ENCODE data around the gene ATG7. TPM values are rescaled to one million over a fixed set of nuclear protein-coding genes. Genes with fewer than 3 reads are reported as not detected.

ATG7 gene
- total RNA-seq, 3 donors from 2014 or later (not counting 1 experiment from before 2014, with no cell fraction given): 55.3 to 72.9 (median 68.6) TPM

DNA sequence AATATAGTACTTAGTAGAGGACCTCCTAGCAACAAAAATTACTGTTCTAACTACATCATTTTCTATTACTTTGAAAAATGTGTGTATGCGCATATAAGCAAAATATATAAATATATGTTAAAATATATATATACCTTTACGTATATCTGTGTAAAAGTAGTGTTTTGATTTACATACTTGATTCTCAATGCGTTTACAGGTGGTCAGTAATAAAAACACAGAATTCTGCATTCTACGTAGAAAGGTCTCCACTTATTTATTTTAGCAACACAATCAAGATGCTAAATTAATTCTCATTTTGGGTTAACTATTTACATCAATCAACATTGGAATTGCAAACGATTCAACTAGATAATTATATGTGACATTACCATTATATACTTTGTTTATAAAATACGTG lies 158.0 kb downstream of the ATG7 start:
- Mint-ChIP-seq H3K27ac (no peak overlapping the region), H3K9me3 (no peaks in the 10 kb centered on the region), H3K36me3 (peaks cover 5% of the 10 kb centered on the region), H3K27me3 (ENCODE audit: low read depth in 2 of 2) (no peaks in the 10 kb centered on the region), H3K4me3 (no peak overlapping the region), H3K4me1 (peaks cover 0 to 5% of the 10 kb centered on the region in 2 donors)
- ATAC-seq (no peak), DNase-seq (no peak)
- H3K27ac ChIP-seq (ENCODE audit: low read length): no peak overlapping the region
- H3K9me3 ChIP-seq (ENCODE audit: control insufficient read depth, insufficient read depth, low read length): no peaks in the 10 kb centered on the region
- TF ChIP-seq, protein P1, sequence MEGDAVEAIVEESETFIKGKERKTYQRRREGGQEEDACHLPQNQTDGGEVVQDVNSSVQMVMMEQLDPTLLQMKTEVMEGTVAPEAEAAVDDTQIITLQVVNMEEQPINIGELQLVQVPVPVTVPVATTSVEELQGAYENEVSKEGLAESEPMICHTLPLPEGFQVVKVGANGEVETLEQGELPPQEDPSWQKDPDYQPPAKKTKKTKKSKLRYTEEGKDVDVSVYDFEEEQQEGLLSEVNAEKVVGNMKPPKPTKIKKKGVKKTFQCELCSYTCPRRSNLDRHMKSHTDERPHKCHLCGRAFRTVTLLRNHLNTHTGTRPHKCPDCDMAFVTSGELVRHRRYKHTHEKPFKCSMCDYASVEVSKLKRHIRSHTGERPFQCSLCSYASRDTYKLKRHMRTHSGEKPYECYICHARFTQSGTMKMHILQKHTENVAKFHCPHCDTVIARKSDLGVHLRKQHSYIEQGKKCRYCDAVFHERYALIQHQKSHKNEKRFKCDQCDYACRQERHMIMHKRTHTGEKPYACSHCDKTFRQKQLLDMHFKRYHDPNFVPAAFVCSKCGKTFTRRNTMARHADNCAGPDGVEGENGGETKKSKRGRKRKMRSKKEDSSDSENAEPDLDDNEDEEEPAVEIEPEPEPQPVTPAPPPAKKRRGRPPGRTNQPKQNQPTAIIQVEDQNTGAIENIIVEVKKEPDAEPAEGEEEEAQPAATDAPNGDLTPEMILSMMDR (IDR thresholded peaks at IDR 0.05): no peak
- no peak overlapping the region for H3K4me3 ChIP-seq (ENCODE audit: low read length)
- WGBS (ENCODE audit: insufficient coverage): no CpG with 5 or more reads among the region's 6 CpGs
- H3K36me3 ChIP-seq (ENCODE audit: control insufficient read depth, insufficient read depth, low read length): peaks cover 15% of the 10 kb centered on the region
- intact Hi-C loops (cut with micrococcal nuclease): no loop called here
- H3K27me3 ChIP-seq (ENCODE audit: control insufficient read depth, insufficient read depth, low read length): no peaks in the 10 kb centered on the region
- H3K4me1 ChIP-seq (ENCODE audit: control insufficient read depth, insufficient read depth, low read length): no peaks in the 10 kb centered on the region

DNA sequence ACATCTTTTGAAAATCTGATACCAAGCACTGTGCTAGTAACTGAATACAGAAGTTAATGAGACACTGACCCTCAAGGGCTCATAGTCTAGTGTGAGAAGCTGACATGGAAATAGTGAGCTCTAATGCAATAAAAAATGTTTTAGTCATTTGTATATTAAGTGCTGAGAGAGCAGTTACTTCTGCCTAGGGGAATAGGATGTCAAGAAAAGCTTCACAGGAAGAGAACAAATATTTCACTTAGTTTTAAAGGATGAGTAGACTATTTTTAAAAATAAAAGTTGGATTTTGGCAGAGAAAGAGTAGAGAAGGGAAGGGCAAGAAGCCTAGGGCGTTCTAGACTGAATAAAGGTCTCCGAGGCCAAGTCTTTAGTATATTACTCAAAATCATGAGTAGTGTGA lies 158.4 kb downstream of the ATG7 start:
- Mint-ChIP-seq H3K27me3 (ENCODE audit: low read depth in 2 of 2) (no peaks in the 10 kb centered on the region), H3K9me3 (no peaks in the 10 kb centered on the region), H3K4me3 (no peak overlapping the region), H3K27ac (no peak overlapping the region), H3K36me3 (peaks cover 5% of the 10 kb centered on the region), H3K4me1 (peaks cover 0 to 5% of the 10 kb centered on the region in 2 donors)
- H3K36me3 ChIP-seq (ENCODE audit: control insufficient read depth, insufficient read depth, low read length): peaks cover 15% of the 10 kb centered on the region
- no peaks in the 10 kb centered on the region for H3K4me1 ChIP-seq (ENCODE audit: control insufficient read depth, insufficient read depth, low read length)
- H3K27me3 ChIP-seq (ENCODE audit: control insufficient read depth, insufficient read depth, low read length): no peaks in the 10 kb centered on the region
- no peaks in the 10 kb centered on the region for H3K9me3 ChIP-seq (ENCODE audit: control insufficient read depth, insufficient read depth, low read length)
- WGBS (ENCODE audit: insufficient coverage): 100% methylated on average over 2 of the region's 2 CpGs
- TF ChIP-seq, protein P1 (IDR thresholded peaks at IDR 0.05): no peak
- no peak for DNase-seq
- ATAC-seq: no peak
- no peak overlapping the region for H3K27ac ChIP-seq (ENCODE audit: low read length)
- intact Hi-C loops (cut with micrococcal nuclease): no loop called here
- H3K4me3 ChIP-seq (ENCODE audit: low read length): no peak overlapping the region

DNA sequence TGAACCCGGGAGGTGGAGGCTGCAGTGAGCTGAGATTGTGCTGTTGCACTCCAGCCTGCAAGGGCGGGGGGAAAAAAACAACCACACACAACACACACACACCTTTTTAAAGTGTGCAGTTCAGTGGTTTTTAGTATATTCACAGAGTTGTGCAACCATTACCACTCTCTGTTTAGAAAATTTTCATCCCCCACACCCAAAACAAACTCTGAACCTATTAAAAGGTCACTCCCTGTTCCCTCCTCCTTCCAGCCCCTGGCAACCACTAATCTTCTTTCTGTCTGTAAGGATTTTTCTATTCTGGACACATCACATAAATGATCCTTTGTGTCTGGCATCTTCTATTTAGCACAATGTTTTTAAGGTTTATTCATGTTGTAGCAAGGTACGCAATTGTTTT lies 159.1 kb downstream of the ATG7 start:
- Mint-ChIP-seq H3K4me1 (peaks cover 0 to 5% of the 10 kb centered on the region in 2 donors), H3K9me3 (no peaks in the 10 kb centered on the region), H3K27ac (no peak overlapping the region), H3K4me3 (no peak overlapping the region), H3K36me3 (peaks cover 5% of the 10 kb centered on the region), H3K27me3 (ENCODE audit: low read depth in 2 of 2) (no peaks in the 10 kb centered on the region)
- Histone ChIP-seq H3K27me3 (ENCODE audit: control insufficient read depth, insufficient read depth, low read length) (no peaks in the 10 kb centered on the region), H3K9me3 (ENCODE audit: control insufficient read depth, insufficient read depth, low read length) (no peaks in the 10 kb centered on the region), H3K36me3 (ENCODE audit: control insufficient read depth, insufficient read depth, low read length) (peaks cover 15% of the 10 kb centered on the region), H3K4me1 (ENCODE audit: control insufficient read depth, insufficient read depth, low read length) (no peaks in the 10 kb centered on the region), H3K27ac (ENCODE audit: low read length) (no peak overlapping the region), H3K4me3 (ENCODE audit: low read length) (no peak overlapping the region)
- WGBS (ENCODE audit: insufficient coverage): no CpG with 5 or more reads among the region's 3 CpGs
- intact Hi-C loops (cut with micrococcal nuclease): no loop called here
- ATAC-seq (no peak), DNase-seq (no peak)
- TF ChIP-seq, protein P1 (IDR thresholded peaks at IDR 0.05): no peak

DNA sequence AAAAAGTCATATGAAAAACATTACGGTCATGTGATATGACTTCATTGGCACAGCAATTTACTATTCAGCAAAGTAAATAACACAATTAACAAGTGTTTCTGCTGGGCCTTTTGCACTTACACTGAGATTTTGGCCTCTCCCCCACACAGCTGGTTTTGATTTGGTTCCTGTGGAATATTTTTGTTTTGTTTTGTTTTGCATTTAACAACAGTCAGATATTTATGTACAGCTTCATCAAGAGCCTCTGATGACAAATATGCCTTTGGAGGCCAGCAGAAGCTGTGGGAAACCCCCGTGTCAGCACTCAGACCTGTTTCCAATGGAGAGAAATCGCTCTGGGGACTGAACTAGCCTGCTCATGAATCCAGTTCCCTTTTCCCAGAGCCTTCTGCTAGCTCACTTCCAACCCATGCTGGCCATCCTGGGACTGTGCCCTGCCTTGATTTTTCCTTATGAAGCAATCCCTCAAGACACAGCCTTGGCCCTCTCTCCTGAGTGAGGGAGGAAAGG lies 161.9 kb downstream of the ATG7 start:
- H3K27me3 ChIP-seq (ENCODE audit: control insufficient read depth, insufficient read depth, low read length): no peaks in the 10 kb centered on the region
- H3K27ac ChIP-seq (ENCODE audit: low read length): no peak overlapping the region
- DNase-seq (no peak), ATAC-seq (no peak)
- TF ChIP-seq, protein P1 (IDR thresholded peaks at IDR 0.05): no peak
- intact Hi-C loops (cut with micrococcal nuclease): no loop called here
- no peak overlapping the region for H3K4me3 ChIP-seq (ENCODE audit: low read length)
- no peaks in the 10 kb centered on the region for H3K36me3 ChIP-seq (ENCODE audit: control insufficient read depth, insufficient read depth, low read length)
- H3K9me3 ChIP-seq (ENCODE audit: control insufficient read depth, insufficient read depth, low read length): no peaks in the 10 kb centered on the region
- Mint-ChIP-seq H3K27ac (no peak overlapping the region), H3K9me3 (no peaks in the 10 kb centered on the region), H3K4me1 (peaks cover 0 to 5% of the 10 kb centered on the region in 2 donors), H3K27me3 (ENCODE audit: low read depth in 2 of 2) (no peaks in the 10 kb centered on the region), H3K4me3 (no peak overlapping the region), H3K36me3 (no peaks in the 10 kb centered on the region)
- 93% methylated on average over 3 of the region's 3 CpGs for WGBS (ENCODE audit: insufficient coverage)
- H3K4me1 ChIP-seq (ENCODE audit: control insufficient read depth, insufficient read depth, low read length): no peaks in the 10 kb centered on the region

All from natural killer cell (primary cell).